HEK293T (cell line): ENCODE results near the gene TRANK1.
A peak's percentile ranks its signal among the peaks of the same experiment; 100 is the strongest.

Experiments used
- CTCF ChIA-PET: fragments of 350-600 bp; formaldehyde crosslinking; extraction: SDS; loops from one replicate; lab custom pipeline; 2021; ENCODE audit warnings: antibody characterized with exemption, inconsistent platforms; lab: Yijun Ruan, JAX
- POLR2A ChIA-PET: fragments of 350-600 bp; formaldehyde crosslinking; extraction: SDS; loops from one replicate; lab custom pipeline; 2020; ENCODE audit warnings: antibody characterized with exemption, inconsistent platforms; lab: Yijun Ruan, JAX
- DNase-seq: peaks from one replicate; pipeline ENCODE4 v3.0.0; 2012; ENCODE audit warnings: mixed read lengths; ENCODE audit errors: extremely low spot score
- ARNT ChIP-seq: fragments of 450-650 bp; IDR thresholded peaks from 2 replicates; pipeline ENCODE4 v1.6.1; 2017; ENCODE audit warnings: mild to moderate bottlenecking
- BHLHE40 ChIP-seq: fragments of 450-650 bp; IDR thresholded peaks from 2 replicates; pipeline ENCODE4 v1.6.1; 2016; ENCODE audit warnings: mild to moderate bottlenecking, moderate library complexity, borderline replicate concordance
- CTBP1 ChIP-seq: fragments of 450-650 bp; IDR thresholded peaks from 2 replicates; pipeline ENCODE4 v1.6.1; 2016; ENCODE audit warnings: borderline replicate concordance
- ELF4 ChIP-seq: fragments of 450-650 bp; IDR thresholded peaks from 2 replicates; pipeline ENCODE4 v1.6.1; 2017; ENCODE audit warnings: antibody characterized with exemption
- FOXA1 ChIP-seq: fragments of 450-650 bp; IDR thresholded peaks from 2 replicates; pipeline ENCODE4 v1.6.1; 2016; ENCODE audit warnings: mild to moderate bottlenecking
- FOXK2 ChIP-seq: fragments of 450-650 bp; IDR thresholded peaks from 2 replicates; pipeline ENCODE4 v1.6.1; 2016; ENCODE audit warnings: mild to moderate bottlenecking
- FOXM1 ChIP-seq: fragments of 450-650 bp; IDR thresholded peaks from 2 replicates; pipeline ENCODE4 v1.6.1; 2017; ENCODE audit warnings: mild to moderate bottlenecking, borderline replicate concordance
- HDGF ChIP-seq: fragments of 450-650 bp; IDR thresholded peaks from 2 replicates; pipeline ENCODE4 v1.6.1; 2017; ENCODE audit warnings: antibody characterized with exemption, borderline replicate concordance
- L3MBTL2 ChIP-seq: fragments of 450-650 bp; conservative IDR thresholded peaks from 2 replicates; pipeline ENCODE4 v1.6.1; 2016; ENCODE audit warnings: mild to moderate bottlenecking
- LEF1 ChIP-seq: fragments of 450-650 bp; IDR thresholded peaks from 2 replicates; pipeline ENCODE4 v1.6.1; 2017; ENCODE audit warnings: mild to moderate bottlenecking, borderline replicate concordance
- NFRKB ChIP-seq: fragments of 450-650 bp; IDR thresholded peaks from 2 replicates; pipeline ENCODE4 v1.6.1; 2016; ENCODE audit warnings: mild to moderate bottlenecking, moderate library complexity
- SP1 ChIP-seq: fragments of 450-650 bp; IDR thresholded peaks from 2 replicates; pipeline ENCODE4 v1.6.1; 2017
- SUZ12 ChIP-seq: fragments of 450-650 bp; IDR thresholded peaks from 2 replicates; pipeline ENCODE4 v1.6.1; 2016; ENCODE audit warnings: mild to moderate bottlenecking
- TARDBP ChIP-seq: fragments of 450-650 bp; IDR thresholded peaks from 2 replicates; pipeline ENCODE4 v1.6.1; 2016
- ZNF384 ChIP-seq: fragments of 450-650 bp; IDR thresholded peaks from 2 replicates; pipeline ENCODE4 v1.6.1; 2016
- TF ChIP-seq, protein P1 (sequence below): fragments of 450-650 bp; IDR thresholded peaks from 2 replicates; pipeline ENCODE4 v1.6.1; 2016

Gene TRANK1

GRCh38 chr3:36875397-36875796, 69.5 kb downstream of the TRANK1 start:
- ChIA-PET CTCF (no interaction called here), POLR2A (no interaction called here)
- TF ChIP-seq BHLHE40 = no peak
- no peak for TF ChIP-seq SUZ12
- TF ChIP-seq, protein P1, sequence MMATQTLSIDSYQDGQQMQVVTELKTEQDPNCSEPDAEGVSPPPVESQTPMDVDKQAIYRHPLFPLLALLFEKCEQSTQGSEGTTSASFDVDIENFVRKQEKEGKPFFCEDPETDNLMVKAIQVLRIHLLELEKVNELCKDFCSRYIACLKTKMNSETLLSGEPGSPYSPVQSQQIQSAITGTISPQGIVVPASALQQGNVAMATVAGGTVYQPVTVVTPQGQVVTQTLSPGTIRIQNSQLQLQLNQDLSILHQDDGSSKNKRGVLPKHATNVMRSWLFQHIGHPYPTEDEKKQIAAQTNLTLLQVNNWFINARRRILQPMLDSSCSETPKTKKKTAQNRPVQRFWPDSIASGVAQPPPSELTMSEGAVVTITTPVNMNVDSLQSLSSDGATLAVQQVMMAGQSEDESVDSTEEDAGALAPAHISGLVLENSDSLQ = no peak
- TF ChIP-seq ELF4 = no peak
- no peak for TF ChIP-seq NFRKB
- no peak for TF ChIP-seq TARDBP
- no peak for TF ChIP-seq L3MBTL2
- TF ChIP-seq CTBP1 = no peak
- no peak for TF ChIP-seq LEF1
- TF ChIP-seq ZNF384 = no peak
- DNase-seq = no peak

DNA sequence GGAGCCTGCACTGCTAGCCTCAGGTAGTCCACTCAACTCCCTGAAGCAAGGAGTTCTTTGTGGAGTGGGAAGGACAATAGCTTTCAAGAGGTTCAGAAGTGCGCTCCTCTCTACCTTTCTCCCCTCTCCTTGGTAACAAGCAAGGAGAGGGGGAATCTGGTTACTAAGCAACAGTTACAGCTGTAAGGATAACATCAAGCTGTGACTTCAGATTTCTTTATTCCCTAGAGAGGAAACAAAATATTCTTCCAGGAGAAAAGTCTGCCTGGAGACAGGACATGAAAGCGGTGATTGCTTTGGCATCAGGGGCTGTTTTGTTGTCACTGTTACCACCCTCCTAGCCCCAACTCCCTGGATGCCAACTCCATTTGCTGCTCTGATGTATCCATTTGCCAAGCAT, 70.4 kb downstream of the TRANK1 start:
- TF ChIP-seq BHLHE40 = no peak
- no peak for TF ChIP-seq SP1
- no peak for TF ChIP-seq ELF4
- no peak for TF ChIP-seq LEF1
- no peak for TF ChIP-seq FOXK2
- TF ChIP-seq SUZ12 = no peak
- DNase-seq = no peak
- ChIA-PET CTCF (no interaction called here), POLR2A (no interaction called here)

- no peak for DNase-seq
- CTCF ChIA-PET = interaction anchor here (1.5 kb wide), 1 partner anchor 79 kb away, joined by 3 read pairs; no protein-coding TSS in a partner anchor
- TF ChIP-seq CTBP1 (no peak), SP1 (no peak), ELF4 (no peak)
- POLR2A ChIA-PET = no interaction called here
Observed at GRCh38 chr3:36871379-36872126, 73.3 kb downstream of the TRANK1 start.

- TF ChIP-seq L3MBTL2 (no peak), LEF1 (no peak), ARNT (no peak), ZNF384 (no peak), SUZ12 (no peak), FOXM1 (no peak), TARDBP (no peak), BHLHE40 (no peak), HDGF (no peak), ELF4 (no peak), SP1 (no peak), NFRKB (no peak), FOXK2 (no peak), CTBP1 (no peak), FOXA1 (no peak)
- TF ChIP-seq, protein P1 = no peak
- ChIA-PET POLR2A (no interaction called here), CTCF (interaction anchor here (0.6 to 1.7 kb wide), 5 partner anchors 75 to 134 kb away, joined by 3 to 5 read pairs (median 4); no protein-coding TSS in a partner anchor)
- DNase-seq = peak; percentile 60
Observed at GRCh38 chr3:36868614-36869436, 76.0 kb downstream of the TRANK1 start.

GRCh38 chr3:36867810-36868209, 77.0 kb downstream of the TRANK1 start:
- TF ChIP-seq LEF1 (no peak), ELF4 (no peak), FOXM1 (no peak), TARDBP (no peak), SUZ12 (no peak), FOXK2 (no peak), CTBP1 (no peak), BHLHE40 (no peak), SP1 (no peak), NFRKB (no peak), L3MBTL2 (no peak)
- TF ChIP-seq, protein P1 = no peak
- ChIA-PET CTCF (interaction anchor here (0.7 to 1.1 kb wide), 2 partner anchors 11 to 133 kb away, joined by 3 to 7 read pairs; no protein-coding TSS in a partner anchor), POLR2A (no interaction called here)
- no peak for DNase-seq

DNA sequence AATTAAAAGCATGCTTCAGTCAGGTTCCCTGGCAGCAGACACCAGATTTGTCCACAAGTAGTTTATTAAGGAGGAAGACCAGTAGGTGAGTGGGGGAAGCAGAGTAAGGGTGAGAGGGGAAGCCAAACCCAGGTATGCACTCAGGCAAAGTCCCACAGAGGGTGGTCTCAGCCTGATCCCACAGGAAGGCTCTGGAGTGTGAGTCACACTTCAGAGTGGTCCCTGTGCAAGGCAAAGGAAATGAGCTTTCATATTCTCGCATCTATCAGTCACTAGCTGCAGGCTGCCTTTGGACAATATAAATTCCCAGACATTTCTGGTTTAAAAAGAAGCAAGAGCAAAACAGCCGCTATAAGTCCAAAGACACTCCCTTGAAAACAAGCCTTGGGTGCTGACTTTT, 78.5 kb downstream of the TRANK1 start:
- DNase-seq = no peak
- ChIA-PET POLR2A (no interaction called here), CTCF (no interaction called here)
- TF ChIP-seq, protein P1 = no peak
- no peak for TF ChIP-seq CTBP1
- TF ChIP-seq ELF4 = no peak
- no peak for TF ChIP-seq ARNT
- no peak for TF ChIP-seq HDGF
- TF ChIP-seq FOXM1 = no peak
- TF ChIP-seq ZNF384 = no peak
- no peak for TF ChIP-seq L3MBTL2
